ENCODE measurements around the gene RPL22.

Gene RPL22

GRCh38 chr1:6233376-6233775 lies 34.0 kb upstream of the RPL22 start:
- ChIA-PET CTCF (no interaction called here), POLR2A (no interaction called here)
- no CpG with 5 or more reads among the region's 1 CpG for WGBS (ENCODE audit: insufficient coverage)

GRCh38 chr1:6225651-6226050 lies 26.3 kb upstream of the RPL22 start:
- H3K36me3 ChIP-seq (ENCODE audit: control insufficient read depth in 4 of 4, insufficient read depth in 4 of 4, low read length in 3 of 4): peaks cover 2 to 68% (median 47%) of the 10 kb centered on the region in 4 experiments
- CTCF ChIA-PET: no interaction called here

More at GRCh38 chr1:6233376-6233775, 34.0 kb upstream of the RPL22 start:
- Histone ChIP-seq H3K27me3 (replicated peaks in 2 of 5; ENCODE audit: control insufficient read depth in 4 of 5, insufficient read depth in 5 of 5, low read length in 4 of 5) (peaks cover 0 to 11% (median 0%) of the 10 kb centered on the region in 5 experiments), H3K4me1 (ENCODE audit: control extremely low read depth in 1 of 4, control insufficient read depth in 4 of 4, insufficient read depth in 4 of 4, low read length in 3 of 4) (peaks cover 4 to 16% (median 11%) of the 10 kb centered on the region in 4 experiments), H3K27ac (ENCODE audit: insufficient read depth in 1 of 2, low read depth in 1 of 2, low read length in 2 of 2, poor library complexity in 1 of 2, severe bottlenecking in 2 of 2) (no peak overlapping the region), H3K36me3 (ENCODE audit: control insufficient read depth in 4 of 4, insufficient read depth in 4 of 4, low read length in 3 of 4) (peaks cover 3 to 42% (median 31%) of the 10 kb centered on the region in 4 experiments), H3K4me3 (ENCODE audit: control insufficient read depth in 1 of 7, extremely low read depth in 1 of 7, insufficient read depth in 4 of 7, low read depth in 2 of 7, low read length in 6 of 7) (no peak overlapping the region), H3K9me3 (ENCODE audit: control extremely low read depth in 1 of 5, control insufficient read depth in 4 of 5, insufficient read depth in 2 of 5, low read depth in 1 of 5, low read length in 4 of 5) (no peaks in the 10 kb centered on the region)
- no peak for DNase-seq

GRCh38 chr1:6224718-6225117 lies 25.3 kb upstream of the RPL22 start:
- Histone ChIP-seq H3K27me3 (replicated peaks in 2 of 5; ENCODE audit: control insufficient read depth in 4 of 5, insufficient read depth in 5 of 5, low read length in 4 of 5) (no peaks in the 10 kb centered on the region), H3K9me3 (ENCODE audit: control extremely low read depth in 1 of 5, control insufficient read depth in 4 of 5, insufficient read depth in 2 of 5, low read depth in 1 of 5, low read length in 4 of 5) (no peaks in the 10 kb centered on the region), H3K27ac (ENCODE audit: insufficient read depth in 1 of 2, low read depth in 1 of 2, low read length in 2 of 2, poor library complexity in 1 of 2, severe bottlenecking in 2 of 2) (no peak overlapping the region), H3K4me1 (ENCODE audit: control extremely low read depth in 1 of 4, control insufficient read depth in 4 of 4, insufficient read depth in 4 of 4, low read length in 3 of 4) (no peaks in the 10 kb centered on the region), H3K4me3 (ENCODE audit: control insufficient read depth in 1 of 7, extremely low read depth in 1 of 7, insufficient read depth in 4 of 7, low read depth in 2 of 7, low read length in 6 of 7) (no peak overlapping the region), H3K36me3 (ENCODE audit: control insufficient read depth in 4 of 4, insufficient read depth in 4 of 4, low read length in 3 of 4) (peaks cover 2 to 67% (median 42%) of the 10 kb centered on the region in 4 experiments)
- no peak for DNase-seq
- ChIA-PET CTCF (interaction anchor here (1.0 kb wide), 1 partner anchor 13 kb away, joined by 4 read pairs; no protein-coding TSS in a partner anchor), POLR2A (interaction anchor here (0.6 kb wide), 1 partner anchor 9 kb away, joined by 3 read pairs; no protein-coding TSS in a partner anchor)
- 97% methylated on average over 12 of the region's 15 CpGs for WGBS (ENCODE audit: insufficient coverage)

More at GRCh38 chr1:6225651-6226050, 26.3 kb upstream of the RPL22 start:
- H3K27ac ChIP-seq (ENCODE audit: insufficient read depth in 1 of 2, low read depth in 1 of 2, low read length in 2 of 2, poor library complexity in 1 of 2, severe bottlenecking in 2 of 2): no peak overlapping the region
- no peak overlapping the region for H3K4me3 ChIP-seq (ENCODE audit: control insufficient read depth in 1 of 7, extremely low read depth in 1 of 7, insufficient read depth in 4 of 7, low read depth in 2 of 7, low read length in 6 of 7)
- POLR2A ChIA-PET: interaction anchor here (0.7 kb wide), 1 partner anchor 49 kb away, joined by 3 read pairs; no protein-coding TSS in a partner anchor
- H3K27me3 ChIP-seq (replicated peaks in 2 of 5; ENCODE audit: control insufficient read depth in 4 of 5, insufficient read depth in 5 of 5, low read length in 4 of 5): no peaks in the 10 kb centered on the region
- 95% methylated on average over 7 of the region's 8 CpGs for WGBS (ENCODE audit: insufficient coverage)
- H3K4me1 ChIP-seq (ENCODE audit: control extremely low read depth in 1 of 4, control insufficient read depth in 4 of 4, insufficient read depth in 4 of 4, low read length in 3 of 4): no peaks in the 10 kb centered on the region
- H3K9me3 ChIP-seq (ENCODE audit: control extremely low read depth in 1 of 5, control insufficient read depth in 4 of 5, insufficient read depth in 2 of 5, low read depth in 1 of 5, low read length in 4 of 5): no peaks in the 10 kb centered on the region
- DNase-seq: no peak

- no peak for DNase-seq
- CTCF ChIA-PET: interaction anchor here (1.0 kb wide), 1 partner anchor 15 kb away, joined by 4 read pairs; no protein-coding TSS in a partner anchor
- Histone ChIP-seq H3K27ac (ENCODE audit: insufficient read depth in 1 of 2, low read depth in 1 of 2, low read length in 2 of 2, poor library complexity in 1 of 2, severe bottlenecking in 2 of 2) (no peak overlapping the region), H3K4me1 (ENCODE audit: control extremely low read depth in 1 of 4, control insufficient read depth in 4 of 4, insufficient read depth in 4 of 4, low read length in 3 of 4) (no peaks in the 10 kb centered on the region), H3K27me3 (replicated peaks in 2 of 5; ENCODE audit: control insufficient read depth in 4 of 5, insufficient read depth in 5 of 5, low read length in 4 of 5) (no peaks in the 10 kb centered on the region), H3K36me3 (ENCODE audit: control insufficient read depth in 4 of 4, insufficient read depth in 4 of 4, low read length in 3 of 4) (peaks cover 2 to 59% (median 40%) of the 10 kb centered on the region in 4 experiments), H3K9me3 (ENCODE audit: control extremely low read depth in 1 of 5, control insufficient read depth in 4 of 5, insufficient read depth in 2 of 5, low read depth in 1 of 5, low read length in 4 of 5) (no peaks in the 10 kb centered on the region), H3K4me3 (ENCODE audit: control insufficient read depth in 1 of 7, extremely low read depth in 1 of 7, insufficient read depth in 4 of 7, low read depth in 2 of 7, low read length in 6 of 7) (no peak overlapping the region)
- POLR2A ChIA-PET: no interaction called here
- 100% methylated on average over 4 of the region's 13 CpGs for WGBS (ENCODE audit: insufficient coverage)
These were observed 24.2 kb upstream of the RPL22 start for GRCh38 chr1:6223617-6224016.

GRCh38 chr1:6222636-6223035 lies 23.2 kb upstream of the RPL22 start:
- H3K27ac ChIP-seq (ENCODE audit: insufficient read depth in 1 of 2, low read depth in 1 of 2, low read length in 2 of 2, poor library complexity in 1 of 2, severe bottlenecking in 2 of 2): no peak overlapping the region
- H3K9me3 ChIP-seq (ENCODE audit: control extremely low read depth in 1 of 5, control insufficient read depth in 4 of 5, insufficient read depth in 2 of 5, low read depth in 1 of 5, low read length in 4 of 5): no peaks in the 10 kb centered on the region
- WGBS (ENCODE audit: insufficient coverage): 95% methylated on average over 6 of the region's 6 CpGs

GRCh38 chr1:6221210-6221784 lies 21.9 kb upstream of the RPL22 start:
- DNase-seq: no peak
- WGBS (ENCODE audit: insufficient coverage): 97% methylated on average over 12 of the region's 12 CpGs
- CTCF ChIA-PET: interaction anchor here (0.9 to 1.2 kb wide), 2 partner anchors 17 to 166 kb away, joined by 3 to 4 read pairs; no protein-coding TSS in a partner anchor
- POLR2A ChIA-PET: interaction anchor here (0.7 kb wide), 1 partner anchor 136 kb away, joined by 3 read pairs; no protein-coding TSS in a partner anchor
- Histone ChIP-seq H3K9me3 (ENCODE audit: control extremely low read depth in 1 of 5, control insufficient read depth in 4 of 5, insufficient read depth in 2 of 5, low read depth in 1 of 5, low read length in 4 of 5) (no peaks in the 10 kb centered on the region), H3K4me1 (ENCODE audit: control extremely low read depth in 1 of 4, control insufficient read depth in 4 of 4, insufficient read depth in 4 of 4, low read length in 3 of 4) (no peaks in the 10 kb centered on the region), H3K27me3 (replicated peaks in 2 of 5; ENCODE audit: control insufficient read depth in 4 of 5, insufficient read depth in 5 of 5, low read length in 4 of 5) (no peaks in the 10 kb centered on the region), H3K36me3 (ENCODE audit: control insufficient read depth in 4 of 4, insufficient read depth in 4 of 4, low read length in 3 of 4) (peaks cover 2 to 46% (median 28%) of the 10 kb centered on the region in 4 experiments), H3K4me3 (ENCODE audit: control insufficient read depth in 1 of 7, extremely low read depth in 1 of 7, insufficient read depth in 4 of 7, low read depth in 2 of 7, low read length in 6 of 7) (no peak overlapping the region), H3K27ac (ENCODE audit: insufficient read depth in 1 of 2, low read depth in 1 of 2, low read length in 2 of 2, poor library complexity in 1 of 2, severe bottlenecking in 2 of 2) (no peak overlapping the region)

More at GRCh38 chr1:6222636-6223035, 23.2 kb upstream of the RPL22 start:
- Histone ChIP-seq H3K36me3 (ENCODE audit: control insufficient read depth in 4 of 4, insufficient read depth in 4 of 4, low read length in 3 of 4) (peaks cover 2 to 57% (median 36%) of the 10 kb centered on the region in 4 experiments), H3K27me3 (replicated peaks in 2 of 5; ENCODE audit: control insufficient read depth in 4 of 5, insufficient read depth in 5 of 5, low read length in 4 of 5) (no peaks in the 10 kb centered on the region), H3K4me3 (ENCODE audit: control insufficient read depth in 1 of 7, extremely low read depth in 1 of 7, insufficient read depth in 4 of 7, low read depth in 2 of 7, low read length in 6 of 7) (no peak overlapping the region), H3K4me1 (ENCODE audit: control extremely low read depth in 1 of 4, control insufficient read depth in 4 of 4, insufficient read depth in 4 of 4, low read length in 3 of 4) (no peaks in the 10 kb centered on the region)
- ChIA-PET CTCF (no interaction called here), POLR2A (no interaction called here)
- no peak for DNase-seq

- no peak overlapping the region for H3K4me3 ChIP-seq (ENCODE audit: control insufficient read depth in 1 of 7, extremely low read depth in 1 of 7, insufficient read depth in 4 of 7, low read depth in 2 of 7, low read length in 6 of 7)
- no peak for DNase-seq
- no peaks in the 10 kb centered on the region for H3K27me3 ChIP-seq (replicated peaks in 2 of 5; ENCODE audit: control insufficient read depth in 4 of 5, insufficient read depth in 5 of 5, low read length in 4 of 5)
- H3K4me1 ChIP-seq (ENCODE audit: control extremely low read depth in 1 of 4, control insufficient read depth in 4 of 4, insufficient read depth in 4 of 4, low read length in 3 of 4): no peaks in the 10 kb centered on the region
- H3K36me3 ChIP-seq (ENCODE audit: control insufficient read depth in 4 of 4, insufficient read depth in 4 of 4, low read length in 3 of 4): peaks cover 2 to 37% (median 22%) of the 10 kb centered on the region in 4 experiments
- H3K27ac ChIP-seq (ENCODE audit: insufficient read depth in 1 of 2, low read depth in 1 of 2, low read length in 2 of 2, poor library complexity in 1 of 2, severe bottlenecking in 2 of 2): no peak overlapping the region
- WGBS (ENCODE audit: insufficient coverage): 97% methylated on average over 8 of the region's 8 CpGs
- no peaks in the 10 kb centered on the region for H3K9me3 ChIP-seq (ENCODE audit: control extremely low read depth in 1 of 5, control insufficient read depth in 4 of 5, insufficient read depth in 2 of 5, low read depth in 1 of 5, low read length in 4 of 5)
- ChIA-PET CTCF (interaction anchor here (1.2 kb wide), 1 partner anchor 15 kb away, joined by 4 read pairs; no protein-coding TSS in a partner anchor), POLR2A (no interaction called here)
These were observed 20.8 kb upstream of the RPL22 start for GRCh38 chr1:6220236-6220635.
